Ishikawa (cell line): ENCODE results near the gene EFNA2.
A peak's percentile ranks its signal among the peaks of the same experiment; 100 is the strongest.

Experiments used
- CEBPB ChIP-seq: IDR thresholded peaks from 2 replicates; pipeline ENCODE4 v1.6.1; 2012
- CREB1 ChIP-seq: IDR thresholded peaks from 2 replicates; pipeline ENCODE4 v1.6.1; 2012; ENCODE audit warnings: low read depth
- EGR1 ChIP-seq: IDR thresholded peaks from 2 replicates; pipeline ENCODE4 v1.6.1; 2012
- EP300 ChIP-seq: IDR thresholded peaks from 2 replicates; pipeline ENCODE4 v1.6.1; 2012; ENCODE audit warnings: borderline replicate concordance
- FOXM1 ChIP-seq: IDR thresholded peaks from 2 replicates; pipeline ENCODE4 v1.6.1; 2012; ENCODE audit warnings: low read depth, borderline replicate concordance
- MAX ChIP-seq: IDR thresholded peaks from 2 replicates; pipeline ENCODE4 v1.6.1; 2012
- NFIC ChIP-seq: IDR thresholded peaks from 2 replicates; pipeline ENCODE4 v1.6.1; 2012
- RAD21 ChIP-seq: IDR thresholded peaks from 2 replicates; pipeline ENCODE4 v1.6.1; 2012; ENCODE audit warnings: low read depth
- REST ChIP-seq: IDR thresholded peaks from 2 replicates; pipeline ENCODE4 v1.6.1; 2012; ENCODE audit warnings: low read depth, mild to moderate bottlenecking
- TAF1 ChIP-seq: IDR thresholded peaks from 2 replicates; pipeline ENCODE4 v1.6.1; 2012; ENCODE audit warnings: low read depth, mild to moderate bottlenecking
- TCF12 ChIP-seq: IDR thresholded peaks from 2 replicates; pipeline ENCODE4 v1.6.1; 2012; ENCODE audit warnings: low read depth
- TEAD4 ChIP-seq: IDR thresholded peaks from 2 replicates; pipeline ENCODE4 v1.6.1; 2012
- USF1 ChIP-seq: IDR thresholded peaks from 2 replicates; pipeline ENCODE4 v1.6.1; 2012
- YY1 ChIP-seq: IDR thresholded peaks from 2 replicates; pipeline ENCODE4 v1.6.1; 2012; ENCODE audit warnings: low read depth
- ZBTB7A ChIP-seq: IDR thresholded peaks from 2 replicates; pipeline ENCODE4 v1.6.1; 2012; ENCODE audit warnings: low read depth

Gene EFNA2

GRCh38 chr19:1264801-1265614, 20.7 kb upstream of the EFNA2 start:
- TF ChIP-seq REST: no peak
- TF ChIP-seq NFIC: peak; percentile 60; the same call in 1 of the 2 replicates
- 0 out of 2 replicates have a peak, but pooled peaks have one; percentile 14 for TF ChIP-seq EGR1
- 0 out of 2 replicates have a peak, but pooled peaks have one; percentile 34 for TF ChIP-seq USF1
- TF ChIP-seq TCF12: peak; percentile 86
- no peak; the same call in 1 of the 2 replicates for TF ChIP-seq FOXM1
- TF ChIP-seq MAX: peak; percentile 37
- no peak for TF ChIP-seq CREB1
- TF ChIP-seq TEAD4: peak; percentile 98
- peak; percentile 57 for TF ChIP-seq YY1
- no peak for TF ChIP-seq TAF1
- peak; percentile 8; the same call in 1 of the 2 replicates for TF ChIP-seq RAD21
- peak; percentile 94 for TF ChIP-seq ZBTB7A
- TF ChIP-seq CEBPB: no peak
- peak; percentile 76 for TF ChIP-seq EP300

- TF ChIP-seq YY1: no peak
- no peak for TF ChIP-seq EGR1
- TF ChIP-seq EP300: peak; percentile 3; the same call in 1 of the 2 replicates
These were observed 20.0 kb upstream of the EFNA2 start for GRCh38 chr19:1265615-1266128.

- TF ChIP-seq RAD21 (no peak), ZBTB7A (peak; percentile 89), EP300 (peak; percentile 80), NFIC (peak; percentile 86), CEBPB (no peak), TEAD4 (0 out of 2 replicates have a peak, but pooled peaks have one; percentile 10), USF1 (no peak), CREB1 (no peak), EGR1 (peak; percentile 89), FOXM1 (peak; percentile 45), TCF12 (peak; percentile 96), REST (no peak), TAF1 (no peak), MAX (peak; percentile 33; the same call in 1 of the 2 replicates), YY1 (no peak)
These were observed 19.4 kb upstream of the EFNA2 start for GRCh38 chr19:1266129-1266915.

GRCh38 chr19:1266916-1267476, 18.7 kb upstream of the EFNA2 start:
- no peak for TF ChIP-seq NFIC
- TF ChIP-seq TAF1: no peak
- no peak for TF ChIP-seq REST
- TF ChIP-seq EGR1: peak; percentile 78; the same call in 1 of the 2 replicates
- peak; percentile 83 for TF ChIP-seq RAD21
- 0 out of 2 replicates have a peak, but pooled peaks have one; percentile 20 for TF ChIP-seq MAX
- TF ChIP-seq ZBTB7A: peak; percentile 100
